Measurements from ENCODE around the gene PAQR4.

The PAQR4 gene

GRCh38 chr16:2971985-2972784, 3.0 kb downstream of the PAQR4 start:
- no peak overlapping the region for H3K4me3 ChIP-seq (ENCODE audit: low read depth, low read length)
- POLR2A ChIA-PET, result interaction anchor here (0.6 to 2.5 kb wide), 5 partner anchors 8 to 50 kb away, joined by 3 to 17 read pairs (median 5); partner anchors contain the start of genes HCFC1R1, PKMYT1 and TNFRSF12A
- H3K4me1 ChIP-seq (ENCODE audit: control insufficient read depth, insufficient read depth, low read length), result peaks cover 9% of the 10 kb centered on the region
- H3K9me3 ChIP-seq (ENCODE audit: control insufficient read depth, insufficient read depth, low read depth, low read length), result no peaks in the 10 kb centered on the region
- H3K36me3 ChIP-seq (ENCODE audit: control insufficient read depth in 2 of 2, insufficient read depth in 1 of 2, low read length in 2 of 2), result peaks cover 0 to 64% of the 10 kb centered on the region in 2 experiments; a peak in 1 of 3 replicates
- peak overlapping the region; percentile 45 for H3K27ac ChIP-seq (ENCODE audit: extremely low read depth, low read depth, low read length)
- CTCF ChIA-PET, result interaction anchor here (0.9 kb wide), 1 partner anchor 10 kb away, joined by 4 read pairs; no protein-coding TSS in a partner anchor
- peak; percentile 20; the same call in 1 of the 2 replicates for TF ChIP-seq ZNF629 (tag by site-specific recombination; IDR thresholded peaks at IDR 0.05)
- peak; percentile 68; the same call in 1 of the 2 replicates for TF ChIP-seq ZNF561 (tag by site-specific recombination; IDR thresholded peaks at IDR 0.05; ENCODE audit: borderline replicate concordance)
- 0 out of 2 replicates have a peak, but pooled peaks have one; percentile 40 for TF ChIP-seq KLF16 (tag by site-specific recombination; IDR thresholded peaks at IDR 0.05)
- TF ChIP-seq IKZF3 (tag by site-specific recombination; IDR thresholded peaks at IDR 0.05), result peak; percentile 17; the same call in 1 of the 2 replicates
- no peak for TF ChIP-seq ZNF555 (tag by site-specific recombination; conservative IDR thresholded peaks at IDR 0.05)
- no peak for TF ChIP-seq TSHZ1 (tag by site-specific recombination; IDR thresholded peaks at IDR 0.05; ENCODE audit: borderline replicate concordance)
- TF ChIP-seq SP7 (tag by site-specific recombination; IDR thresholded peaks at IDR 0.05), result peak; percentile 7; the same call in 1 of the 2 replicates
- TF ChIP-seq ZNF23 (tag by site-specific recombination; IDR thresholded peaks at IDR 0.05; ENCODE audit: borderline replicate concordance), result no peak
- no peak for TF ChIP-seq ZNF670 (tag by site-specific recombination; IDR thresholded peaks at IDR 0.05; ENCODE audit: low read depth)
- no peak for TF ChIP-seq ZNF391 (tag by site-specific recombination; IDR thresholded peaks at IDR 0.05; ENCODE audit: borderline replicate concordance, low read depth)
- TF ChIP-seq, protein P1, sequence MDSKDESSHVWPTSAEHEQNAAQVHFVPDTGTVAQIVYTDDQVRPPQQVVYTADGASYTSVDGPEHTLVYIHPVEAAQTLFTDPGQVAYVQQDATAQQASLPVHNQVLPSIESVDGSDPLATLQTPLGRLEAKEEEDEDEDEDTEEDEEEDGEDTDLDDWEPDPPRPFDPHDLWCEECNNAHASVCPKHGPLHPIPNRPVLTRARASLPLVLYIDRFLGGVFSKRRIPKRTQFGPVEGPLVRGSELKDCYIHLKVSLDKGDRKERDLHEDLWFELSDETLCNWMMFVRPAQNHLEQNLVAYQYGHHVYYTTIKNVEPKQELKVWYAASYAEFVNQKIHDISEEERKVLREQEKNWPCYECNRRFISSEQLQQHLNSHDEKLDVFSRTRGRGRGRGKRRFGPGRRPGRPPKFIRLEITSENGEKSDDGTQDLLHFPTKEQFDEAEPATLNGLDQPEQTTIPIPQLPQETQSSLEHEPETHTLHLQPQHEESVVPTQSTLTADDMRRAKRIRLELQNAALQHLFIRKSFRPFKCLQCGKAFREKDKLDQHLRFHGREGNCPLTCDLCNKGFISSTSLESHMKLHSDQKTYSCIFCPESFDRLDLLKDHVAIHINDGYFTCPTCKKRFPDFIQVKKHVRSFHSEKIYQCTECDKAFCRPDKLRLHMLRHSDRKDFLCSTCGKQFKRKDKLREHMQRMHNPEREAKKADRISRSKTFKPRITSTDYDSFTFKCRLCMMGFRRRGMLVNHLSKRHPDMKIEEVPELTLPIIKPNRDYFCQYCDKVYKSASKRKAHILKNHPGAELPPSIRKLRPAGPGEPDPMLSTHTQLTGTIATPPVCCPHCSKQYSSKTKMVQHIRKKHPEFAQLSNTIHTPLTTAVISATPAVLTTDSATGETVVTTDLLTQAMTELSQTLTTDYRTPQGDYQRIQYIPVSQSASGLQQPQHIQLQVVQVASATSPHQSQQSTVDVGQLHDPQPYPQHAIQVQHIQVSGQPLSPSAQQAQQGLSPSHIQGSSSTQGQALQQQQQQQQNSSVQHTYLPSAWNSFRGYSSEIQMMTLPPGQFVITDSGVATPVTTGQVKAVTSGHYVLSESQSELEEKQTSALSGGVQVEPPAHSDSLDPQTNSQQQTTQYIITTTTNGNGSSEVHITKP (tag by site-specific recombination; IDR thresholded peaks at IDR 0.05), result no peak
- TF ChIP-seq HOXC10 (CRISPR knock-in tag; IDR thresholded peaks at IDR 0.05), result no peak
- peak; percentile 66 for TF ChIP-seq KLF9 (tag by site-specific recombination; IDR thresholded peaks at IDR 0.05; ENCODE audit: low read depth)
- TF ChIP-seq ZFHX2 (tag by site-specific recombination; conservative IDR thresholded peaks at IDR 0.05), result peak; percentile 41; the same call in 1 of the 2 replicates
- no peak for TF ChIP-seq ZNF776 (tag by site-specific recombination; IDR thresholded peaks at IDR 0.05; ENCODE audit: borderline replicate concordance)
- no peak for TF ChIP-seq ZNF621 (tag by site-specific recombination; IDR thresholded peaks at IDR 0.05)
- TF ChIP-seq, protein P2, sequence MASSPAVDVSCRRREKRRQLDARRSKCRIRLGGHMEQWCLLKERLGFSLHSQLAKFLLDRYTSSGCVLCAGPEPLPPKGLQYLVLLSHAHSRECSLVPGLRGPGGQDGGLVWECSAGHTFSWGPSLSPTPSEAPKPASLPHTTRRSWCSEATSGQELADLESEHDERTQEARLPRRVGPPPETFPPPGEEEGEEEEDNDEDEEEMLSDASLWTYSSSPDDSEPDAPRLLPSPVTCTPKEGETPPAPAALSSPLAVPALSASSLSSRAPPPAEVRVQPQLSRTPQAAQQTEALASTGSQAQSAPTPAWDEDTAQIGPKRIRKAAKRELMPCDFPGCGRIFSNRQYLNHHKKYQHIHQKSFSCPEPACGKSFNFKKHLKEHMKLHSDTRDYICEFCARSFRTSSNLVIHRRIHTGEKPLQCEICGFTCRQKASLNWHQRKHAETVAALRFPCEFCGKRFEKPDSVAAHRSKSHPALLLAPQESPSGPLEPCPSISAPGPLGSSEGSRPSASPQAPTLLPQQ (tag by site-specific recombination; IDR thresholded peaks at IDR 0.05), result 0 out of 2 replicates have a peak, but pooled peaks have one; percentile 14
- TF ChIP-seq KLF7 (tag by site-specific recombination; IDR thresholded peaks at IDR 0.05; ENCODE audit: borderline replicate concordance), result no peak
- TF ChIP-seq ZSCAN30 (tag by site-specific recombination; IDR thresholded peaks at IDR 0.05), result 0 out of 2 replicates have a peak, but pooled peaks have one; percentile 21
- TF ChIP-seq ZNF266 (tag by site-specific recombination; IDR thresholded peaks at IDR 0.05; ENCODE audit: low read depth), result no peak
- TF ChIP-seq EGR2 (tag by site-specific recombination; IDR thresholded peaks at IDR 0.05; ENCODE audit: low read depth), result 0 out of 2 replicates have a peak, but pooled peaks have one; percentile 14
- TF ChIP-seq, protein P3, sequence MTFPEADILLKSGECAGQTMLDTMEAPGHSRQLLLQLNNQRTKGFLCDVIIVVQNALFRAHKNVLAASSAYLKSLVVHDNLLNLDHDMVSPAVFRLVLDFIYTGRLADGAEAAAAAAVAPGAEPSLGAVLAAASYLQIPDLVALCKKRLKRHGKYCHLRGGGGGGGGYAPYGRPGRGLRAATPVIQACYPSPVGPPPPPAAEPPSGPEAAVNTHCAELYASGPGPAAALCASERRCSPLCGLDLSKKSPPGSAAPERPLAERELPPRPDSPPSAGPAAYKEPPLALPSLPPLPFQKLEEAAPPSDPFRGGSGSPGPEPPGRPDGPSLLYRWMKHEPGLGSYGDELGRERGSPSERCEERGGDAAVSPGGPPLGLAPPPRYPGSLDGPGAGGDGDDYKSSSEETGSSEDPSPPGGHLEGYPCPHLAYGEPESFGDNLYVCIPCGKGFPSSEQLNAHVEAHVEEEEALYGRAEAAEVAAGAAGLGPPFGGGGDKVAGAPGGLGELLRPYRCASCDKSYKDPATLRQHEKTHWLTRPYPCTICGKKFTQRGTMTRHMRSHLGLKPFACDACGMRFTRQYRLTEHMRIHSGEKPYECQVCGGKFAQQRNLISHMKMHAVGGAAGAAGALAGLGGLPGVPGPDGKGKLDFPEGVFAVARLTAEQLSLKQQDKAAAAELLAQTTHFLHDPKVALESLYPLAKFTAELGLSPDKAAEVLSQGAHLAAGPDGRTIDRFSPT (tag by site-specific recombination; IDR thresholded peaks at IDR 0.05), result peak; percentile 79
- TF ChIP-seq ZNF660 (tag by site-specific recombination; IDR thresholded peaks at IDR 0.05), result 0 out of 2 replicates have a peak, but pooled peaks have one; percentile 23
- no peak for TF ChIP-seq ZNF624 (tag by site-specific recombination; IDR thresholded peaks at IDR 0.05)
- peak; percentile 73 for TF ChIP-seq BCL11B (tag by site-specific recombination; IDR thresholded peaks at IDR 0.05; ENCODE audit: low read depth)
- peak; percentile 33; the same call in 1 of the 2 replicates for TF ChIP-seq ZNF366 (tag by site-specific recombination; conservative IDR thresholded peaks at IDR 0.05)

All from HEK293 (cell line).